Stimulated activated CD4-positive, alpha-beta T cell treated with anti-CD3 and anti-CD28 coated beads, TNF-alpha, amount 100 ng/mL, for 24 hours (primary cell): Measurements from ENCODE around the gene ORMDL3.
"Not testable (repeated sequence)": the region's sequence is repeated elsewhere in the genome, so short reads cannot be mapped to it uniquely, and the experiment has no call there.

Source experiments
- DNase-seq, 3 experiments: peaks; one replicate each; pipeline ENCODE4 v3.0.0-alpha.2; 2020; ENCODE audit warnings: low read depth in 3 of 3

ORMDL3 gene

DNA sequence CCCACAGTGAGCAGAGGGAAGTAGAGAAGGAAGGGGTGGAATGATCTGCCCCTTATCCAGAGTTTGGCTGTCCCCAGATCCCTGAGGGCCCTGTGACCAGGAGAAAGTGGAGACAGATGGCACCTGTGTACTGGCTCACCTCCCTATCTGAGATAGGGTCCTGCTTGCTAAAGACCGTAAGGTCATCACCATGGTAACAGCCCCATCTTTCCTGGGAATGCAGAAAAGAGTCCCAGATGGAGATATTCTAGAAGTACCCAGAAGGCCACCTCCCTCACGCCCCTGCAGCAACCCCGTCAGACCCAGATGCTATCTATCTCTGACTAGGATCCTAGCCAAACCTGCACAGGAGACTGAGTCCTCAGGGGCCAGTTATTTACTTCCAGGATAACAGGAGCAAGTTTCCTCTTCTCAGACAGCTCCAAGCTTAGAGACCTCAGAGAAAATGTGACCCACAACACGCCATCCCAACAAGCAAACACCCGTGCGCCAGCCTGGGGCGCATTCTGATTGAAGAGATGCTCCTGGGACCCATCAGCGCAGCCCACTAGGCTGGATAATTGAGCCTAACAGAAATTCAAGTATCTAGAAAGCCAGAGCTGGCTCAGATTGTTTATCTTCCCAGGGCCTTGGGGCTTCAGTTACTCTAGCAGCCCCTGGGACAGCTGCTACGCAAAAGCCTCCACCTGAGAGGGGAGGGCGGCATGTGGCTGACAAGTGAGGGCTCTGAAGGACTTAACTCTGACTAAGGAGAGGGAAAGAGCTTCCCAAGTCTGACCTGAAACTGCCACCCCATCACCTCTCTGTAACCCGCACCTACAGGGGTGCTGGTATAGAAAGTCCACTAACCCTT, 1.9 kb downstream of the ORMDL3 start:
- no peak for DNase-seq

DNA sequence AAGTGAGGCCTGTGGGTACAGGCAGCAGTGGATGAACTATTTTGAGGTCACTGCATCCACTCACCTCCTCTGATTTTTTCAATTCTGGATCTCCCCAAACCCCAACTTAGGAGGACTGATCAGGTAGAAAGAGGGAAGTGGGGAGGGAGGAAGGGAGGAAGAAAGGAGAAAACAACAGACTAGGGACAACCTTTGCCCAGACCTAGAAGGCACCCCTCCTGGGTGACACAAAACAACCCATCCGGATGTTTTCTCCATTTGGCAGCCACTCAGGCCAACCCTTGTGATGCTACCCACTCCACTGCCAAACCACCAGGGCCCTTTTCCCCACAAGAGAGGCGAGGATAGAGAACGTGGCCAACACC, 2.7 kb downstream of the ORMDL3 start:
- DNase-seq = no peak

GRCh38 chr17:39923836-39924690, 3.3 kb downstream of the ORMDL3 start:
- DNase-seq = no peak

DNA sequence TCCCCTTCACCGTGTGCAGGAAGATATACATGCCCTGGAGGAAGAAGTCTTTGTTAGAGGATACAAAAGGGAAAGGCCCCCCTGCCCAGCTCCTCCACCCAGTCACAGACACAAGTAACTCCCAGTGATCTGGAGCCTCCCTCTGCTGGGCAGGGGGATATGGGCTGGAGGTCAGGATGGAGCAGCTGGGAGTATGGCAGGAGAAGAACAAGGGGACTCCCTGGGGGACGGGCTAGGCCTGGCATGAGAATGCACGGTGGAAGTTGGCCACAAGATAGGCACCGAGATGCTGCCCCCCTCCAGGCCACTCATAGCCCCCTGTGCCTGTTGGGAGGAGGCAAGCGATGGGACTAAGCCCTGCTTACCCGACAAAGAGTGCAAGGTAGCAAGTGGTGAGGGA, 4.2 kb downstream of the ORMDL3 start:
- DNase-seq = no peak

DNA sequence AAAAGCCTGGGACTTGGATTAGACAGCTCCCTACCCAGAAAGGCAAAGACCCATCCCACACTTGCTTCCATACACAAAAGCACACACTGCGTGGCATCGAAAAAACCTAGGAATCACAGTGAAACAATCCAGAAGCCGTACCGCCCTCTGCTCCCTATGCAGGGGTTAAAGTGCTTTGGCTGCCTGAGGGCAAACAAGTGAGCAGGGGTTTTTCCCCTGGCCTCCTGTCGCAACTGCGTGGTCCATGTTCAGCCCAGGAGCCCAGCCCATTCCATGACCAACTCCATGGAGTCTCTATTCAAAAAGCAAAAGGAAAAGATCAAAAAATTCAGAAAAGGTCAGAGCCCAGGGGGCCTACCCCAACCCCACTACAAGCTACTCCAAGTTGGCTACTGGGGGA, 5.4 kb downstream of the ORMDL3 start:
- DNase-seq = no peak

DNA sequence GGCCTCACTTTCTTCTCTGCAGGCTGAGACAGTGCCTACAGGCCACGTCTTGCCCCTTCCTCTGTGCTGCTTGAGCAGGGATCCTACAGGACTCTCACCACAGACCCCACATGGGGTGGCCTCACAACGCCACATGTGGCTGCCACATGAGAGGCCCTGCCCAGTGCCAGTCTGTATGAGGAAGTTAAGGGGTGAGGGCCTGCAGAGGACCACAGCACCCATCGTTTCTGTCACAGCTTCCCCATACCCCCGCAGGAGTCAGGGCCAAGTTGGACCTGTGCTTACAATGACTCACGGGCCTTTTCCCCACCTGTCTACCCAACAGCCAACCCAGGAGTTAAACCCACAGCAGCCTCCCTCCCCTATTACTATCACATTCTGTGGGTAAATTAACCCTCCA, 6.1 kb downstream of the ORMDL3 start:
- peak in 1 of 3 experiments; percentile 26 for DNase-seq

DNA sequence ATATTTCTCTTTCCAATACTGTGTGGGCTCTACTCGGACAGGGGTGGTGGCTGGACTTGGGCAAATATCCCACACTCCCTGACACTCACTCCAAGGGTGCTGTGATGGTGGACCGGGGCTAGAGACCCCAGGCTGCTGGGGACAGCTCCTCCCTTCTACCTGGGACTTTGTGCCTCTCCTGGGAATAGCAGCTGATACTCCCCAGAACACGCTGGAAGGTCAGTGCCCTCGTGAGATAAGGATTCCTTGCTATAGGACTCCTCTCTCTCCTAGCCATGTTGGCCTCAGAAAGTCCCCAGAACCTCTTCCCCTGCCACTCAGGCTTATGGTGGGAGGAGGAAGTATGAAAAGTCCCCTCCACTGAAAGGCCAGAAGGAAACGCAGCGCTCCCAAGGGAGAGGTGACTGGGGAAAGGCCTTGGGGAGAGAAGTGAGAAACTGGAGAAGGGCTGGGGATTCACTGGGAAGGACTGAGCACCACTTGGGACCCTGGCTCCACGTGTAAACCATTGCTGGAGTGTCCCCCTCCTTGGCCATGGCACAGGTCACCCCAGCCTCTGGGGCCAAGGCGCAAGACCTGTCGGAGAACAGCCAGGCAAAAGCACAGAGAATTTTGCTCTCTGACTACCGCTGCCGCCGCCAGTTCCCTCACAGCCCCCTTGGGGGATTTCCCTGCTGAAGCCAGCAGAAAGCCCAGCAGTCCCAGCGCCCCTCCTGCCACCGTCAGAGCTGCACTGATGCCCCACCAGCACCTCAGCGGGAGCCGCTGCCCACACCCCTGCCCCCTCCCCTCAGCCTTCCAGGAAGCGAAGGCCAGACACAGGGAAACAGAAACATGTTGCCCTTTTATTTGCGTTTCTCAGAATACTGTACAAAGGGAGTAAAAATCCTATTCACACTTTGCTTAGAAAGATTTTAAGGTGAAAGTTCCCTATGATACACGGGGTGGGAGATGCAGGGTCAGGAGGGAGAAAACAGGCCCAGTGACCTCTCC, 6.9 kb downstream of the ORMDL3 start:
- DNase-seq = peak in 1 of 3 experiments; percentile 69

DNA sequence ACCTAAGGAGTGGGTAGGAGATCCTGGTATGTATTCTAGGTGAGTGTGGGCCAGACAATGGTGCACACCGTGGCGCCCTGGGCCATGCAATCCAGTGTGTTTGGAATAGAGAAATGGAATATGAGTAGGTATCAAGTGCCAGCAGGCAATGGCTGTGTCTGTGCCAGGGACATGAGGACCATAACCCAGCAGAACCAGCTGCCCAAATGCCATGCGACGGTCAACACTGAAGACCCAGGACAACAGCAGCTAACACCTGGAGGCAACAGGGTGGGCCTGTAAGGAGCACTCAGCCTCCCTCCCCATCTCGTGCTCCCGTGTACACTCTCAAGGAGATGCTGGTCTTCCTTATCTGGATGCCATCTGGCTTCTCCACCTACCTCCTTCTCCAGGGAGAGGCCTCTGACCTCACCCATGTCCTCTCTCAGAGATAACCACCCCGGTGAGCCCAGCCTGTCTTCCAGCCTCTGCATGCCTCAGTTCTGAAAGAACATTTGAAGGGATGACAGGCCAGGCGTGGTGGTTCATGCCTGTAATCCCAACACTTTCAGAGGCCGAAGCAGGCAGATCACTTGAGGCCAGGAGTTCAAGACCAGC, 8.2 kb downstream of the ORMDL3 start:
- DNase-seq = no peak

GRCh38 chr17:39916918-39917317, 10.5 kb downstream of the ORMDL3 start:
- DNase-seq = no peak

- no peak for DNase-seq
These were observed 11.8 kb downstream of the ORMDL3 start for GRCh38 chr17:39915559-39915958.

DNA sequence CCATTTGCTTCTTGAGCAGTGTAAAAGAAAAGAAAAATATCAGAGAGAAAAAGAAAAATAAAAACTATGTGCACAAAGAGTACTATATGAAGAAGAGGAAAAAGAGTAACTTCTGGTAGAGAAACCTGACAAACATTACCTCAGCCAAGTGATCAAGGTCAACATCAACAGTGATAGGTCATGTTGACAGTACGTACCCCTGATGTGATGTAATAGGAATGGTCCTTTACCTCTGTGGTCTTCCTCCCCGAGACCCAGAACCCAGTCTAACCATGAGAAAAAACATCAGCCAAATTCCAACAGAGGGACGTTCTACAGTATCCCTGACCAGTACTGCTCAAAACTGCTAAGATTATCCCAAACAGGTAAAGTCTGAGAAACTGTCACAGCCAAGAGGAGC, 13.4 kb downstream of the ORMDL3 start:
- DNase-seq = no peak

GRCh38 chr17:39908789-39909352, 18.5 kb downstream of the ORMDL3 start:
- DNase-seq = no peak

DNA sequence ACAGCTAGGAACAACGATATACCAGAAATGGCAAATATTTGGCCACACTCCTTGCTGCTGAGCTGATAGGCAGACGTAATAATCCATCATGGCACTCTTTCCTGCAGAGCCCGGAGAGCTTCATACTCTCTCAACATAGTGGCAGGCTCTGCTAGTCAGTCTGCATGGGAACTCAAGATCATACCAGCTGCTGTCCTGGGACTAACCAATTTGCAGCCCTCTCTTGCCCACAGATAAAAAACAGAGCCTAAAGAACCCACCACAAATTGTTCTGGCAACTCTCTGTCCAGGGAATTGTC, 22.5 kb downstream of the ORMDL3 start:
- no peak for DNase-seq

DNA sequence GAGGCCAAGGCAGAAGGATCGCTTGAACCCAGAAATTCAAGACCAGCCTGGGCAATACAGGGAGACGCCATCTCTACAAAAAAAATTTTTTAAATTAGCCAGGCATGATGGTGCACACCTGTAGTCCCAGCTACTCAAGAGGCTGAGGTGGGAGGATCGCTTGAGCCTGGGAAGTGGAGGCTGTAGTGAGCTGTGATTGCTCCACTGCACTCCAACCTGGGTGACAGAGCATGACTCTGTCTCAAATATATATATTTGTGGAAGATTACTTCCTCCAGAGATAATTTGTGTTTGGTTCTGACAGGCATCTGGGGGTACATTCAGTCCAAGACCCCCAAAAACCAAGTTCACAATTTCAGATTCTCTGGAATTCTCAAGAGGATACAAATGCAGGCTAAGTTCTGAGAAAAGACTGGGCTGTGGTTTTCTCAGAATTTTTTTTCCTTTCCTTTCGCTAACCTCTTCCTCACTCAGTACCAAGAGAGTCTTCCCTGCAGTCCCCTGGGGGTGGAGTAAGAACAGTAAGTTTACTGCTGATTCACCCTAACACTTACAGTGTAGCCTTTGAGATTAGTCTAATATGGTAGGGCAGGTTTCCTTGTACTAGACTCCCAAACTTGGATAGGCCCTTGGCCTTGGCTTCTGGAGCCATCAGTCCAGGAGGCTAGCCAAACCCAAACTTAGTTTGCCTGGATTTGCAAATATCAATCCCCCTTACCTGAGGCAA, 24.1 kb downstream of the ORMDL3 start:
- no peak for DNase-seq

GRCh38 chr17:39902027-39902426, 25.4 kb downstream of the ORMDL3 start:
- DNase-seq = not testable (repeated sequence)

- DNase-seq = no peak
These were observed 28.2 kb downstream of the ORMDL3 start for GRCh38 chr17:39899215-39899614.

DNA sequence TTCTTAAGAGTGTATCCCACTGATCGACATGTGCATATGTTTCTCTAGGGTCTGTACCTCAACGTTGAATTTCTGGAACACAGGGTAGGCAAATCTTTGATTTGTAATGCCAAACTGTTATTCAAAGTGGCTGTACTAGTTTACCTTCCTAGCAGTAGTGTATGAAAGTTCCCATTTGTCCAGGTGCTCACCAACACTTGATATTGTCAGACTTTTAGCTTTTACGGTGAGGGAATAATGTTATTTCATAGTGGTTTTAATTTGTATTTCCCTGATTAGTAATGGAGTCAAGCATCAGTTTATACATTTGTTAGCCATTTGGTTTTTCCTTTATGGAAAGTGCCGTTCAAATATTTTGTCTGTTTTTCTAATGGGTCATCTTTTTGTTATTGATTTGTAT, 29.3 kb downstream of the ORMDL3 start:
- DNase-seq = no peak

DNA sequence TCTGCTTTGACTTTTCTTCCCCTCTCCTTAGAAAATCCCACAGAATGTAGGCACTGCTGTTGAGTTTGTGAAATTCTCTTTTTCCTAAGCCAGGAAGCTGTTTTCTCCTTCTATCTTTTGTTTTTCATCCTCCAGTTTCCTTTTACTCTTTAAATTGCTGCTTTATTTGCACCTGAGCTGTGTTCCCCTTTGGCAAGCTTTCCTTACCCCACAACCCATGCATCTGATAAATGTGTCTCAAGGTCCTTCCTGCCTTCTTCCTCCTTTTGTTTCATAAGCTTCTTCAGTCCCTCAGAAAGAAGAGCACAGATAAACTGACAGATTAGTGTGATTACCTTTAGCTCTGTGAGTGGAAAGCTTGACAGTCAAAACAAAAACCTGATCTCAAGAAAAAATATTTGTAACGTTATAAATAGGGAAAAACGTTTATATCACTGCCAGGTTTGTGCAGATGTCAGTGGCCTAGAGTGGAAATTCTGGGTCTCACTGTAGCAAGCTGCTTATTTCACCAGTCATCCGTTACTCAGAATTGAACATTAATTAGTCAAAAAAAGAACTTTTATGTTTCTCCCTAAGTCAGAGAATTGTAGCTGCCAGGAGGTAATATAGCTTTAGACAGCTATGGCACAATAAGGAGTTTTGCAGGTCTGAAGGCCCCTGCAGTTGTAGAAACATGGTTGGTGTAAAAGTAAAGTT, 32.6 kb downstream of the ORMDL3 start:
- no peak for DNase-seq

DNA sequence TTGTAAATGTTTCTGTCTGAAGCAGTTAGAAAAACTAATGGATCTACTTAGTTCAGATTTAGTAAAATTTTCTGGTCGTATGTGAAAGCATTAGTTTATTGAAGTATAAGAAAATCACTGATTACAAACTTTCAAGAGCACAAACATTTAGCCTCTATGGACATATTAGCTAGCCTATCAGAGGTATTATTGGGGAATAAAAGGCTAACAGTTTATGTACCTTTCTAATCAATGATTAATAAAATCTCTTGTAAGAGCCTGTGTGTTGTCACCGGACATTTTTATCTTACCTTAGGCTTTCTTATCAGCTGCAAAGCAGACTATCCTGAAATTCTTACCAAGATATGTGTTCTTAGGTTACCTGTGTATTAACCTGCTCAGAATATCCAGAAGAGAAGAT, 38.2 kb downstream of the ORMDL3 start:
- no peak for DNase-seq

- DNase-seq = no peak
These were observed 40.3 kb downstream of the ORMDL3 start for GRCh38 chr17:39887078-39887477.
